MV-4-11 (cell line): ENCODE results near the gene OVCH1.
"Not testable (repeated sequence)": the region's sequence is repeated elsewhere in the genome, so short reads cannot be mapped to it uniquely, and the experiment has no call there.

Experiments
- DNase-seq: peaks from one replicate; lab custom pipeline; 2025; lab: John Stamatoyannopoulos, UW

OVCH1 gene

DNA sequence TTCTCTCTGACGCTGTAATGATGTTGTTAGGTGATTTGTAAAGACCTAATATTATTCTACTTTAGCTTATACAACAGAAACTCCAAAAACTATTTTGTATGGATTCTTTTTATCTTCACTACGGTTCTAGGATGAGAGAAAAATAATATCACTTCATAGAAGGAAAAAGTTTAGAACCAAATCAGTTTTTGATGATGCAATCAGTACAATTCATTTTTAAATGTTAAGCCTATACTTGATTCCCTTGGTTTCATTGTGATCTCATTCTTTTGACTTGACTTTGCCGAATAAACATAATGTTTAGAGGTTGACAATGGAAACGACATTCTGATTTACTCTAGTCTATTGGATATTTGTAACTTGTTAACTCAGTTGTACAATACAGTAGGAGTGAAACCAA lies 91.9 kb downstream of the OVCH1 start:
- no peak for DNase-seq

DNA sequence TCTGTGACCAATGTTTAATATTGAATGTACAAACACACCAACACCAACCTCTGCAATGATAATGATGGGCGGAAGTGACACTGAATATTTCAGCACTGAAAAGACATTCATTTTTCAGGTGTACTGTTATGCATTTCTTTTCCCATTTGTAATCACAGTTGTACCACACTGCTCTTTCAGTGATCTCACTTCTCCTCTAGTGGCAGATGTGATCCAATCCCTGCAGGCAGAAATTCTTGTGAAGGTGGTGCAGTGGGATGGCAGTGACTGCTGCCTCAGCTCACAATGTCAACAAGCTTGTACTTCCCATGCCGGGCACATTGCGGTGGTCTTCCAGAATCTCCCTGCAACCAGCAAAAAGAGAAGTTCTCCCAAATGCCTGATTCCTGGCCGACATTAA lies 93.5 kb downstream of the OVCH1 start:
- DNase-seq = no peak

DNA sequence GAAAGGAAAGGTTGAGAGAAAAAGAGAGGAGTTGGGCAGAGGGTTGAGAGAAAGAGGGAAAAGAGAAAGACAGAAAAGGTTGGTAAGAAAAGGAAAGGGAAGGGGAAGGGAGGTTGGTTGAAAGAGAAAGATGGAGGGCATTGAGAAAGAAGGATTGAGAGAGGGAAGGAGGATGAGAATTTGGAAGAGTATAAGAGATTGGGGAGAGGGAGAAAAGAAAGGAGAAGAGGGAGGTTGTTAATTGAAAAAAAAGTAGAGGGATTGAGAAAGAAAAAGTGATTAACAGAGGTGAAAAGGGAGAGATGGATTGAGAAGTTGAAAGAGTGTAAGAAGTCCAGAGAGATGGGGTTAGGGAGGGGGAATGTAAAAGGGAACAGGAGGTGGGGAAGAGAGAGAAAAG lies 95.0 kb downstream of the OVCH1 start:
- no peak for DNase-seq

DNA sequence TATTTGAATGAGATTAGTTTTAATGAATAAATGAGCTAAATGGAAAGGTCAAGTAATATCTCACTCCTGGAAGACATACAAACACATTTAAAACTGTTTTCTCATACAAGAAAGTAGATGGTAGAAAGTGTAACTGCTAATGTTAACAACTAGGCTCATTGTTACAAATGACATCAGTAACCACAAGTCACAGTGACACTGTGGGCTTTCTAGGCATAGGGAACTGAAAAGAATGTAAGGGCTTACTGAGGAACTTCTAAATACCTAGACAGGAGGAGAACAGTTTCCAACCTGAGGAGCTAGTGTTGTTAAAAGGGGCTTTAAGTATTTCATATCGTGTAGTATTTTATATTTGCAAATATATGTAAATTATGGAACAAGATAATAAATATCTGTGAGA lies 99.0 kb downstream of the OVCH1 start:
- DNase-seq = peak; percentile 67

DNA sequence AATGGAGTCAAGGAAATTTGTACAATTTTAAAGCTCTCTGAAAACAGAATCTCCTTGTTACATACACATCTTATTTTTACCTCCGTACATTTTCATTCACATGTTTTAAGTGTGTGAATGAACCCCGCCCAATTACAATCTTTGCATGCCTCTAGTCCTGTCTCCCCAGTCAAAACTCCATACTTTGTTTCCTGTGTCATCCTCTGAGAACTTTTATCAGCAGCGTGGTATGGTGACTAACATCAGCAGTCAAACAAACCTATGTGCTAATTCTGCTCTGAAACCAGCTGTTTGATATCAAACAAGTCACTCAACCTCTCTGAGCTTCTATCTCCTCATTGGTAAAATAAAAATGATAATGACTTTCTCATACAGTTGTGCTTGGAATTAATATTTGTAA lies 100.7 kb downstream of the OVCH1 start:
- no peak for DNase-seq

DNA sequence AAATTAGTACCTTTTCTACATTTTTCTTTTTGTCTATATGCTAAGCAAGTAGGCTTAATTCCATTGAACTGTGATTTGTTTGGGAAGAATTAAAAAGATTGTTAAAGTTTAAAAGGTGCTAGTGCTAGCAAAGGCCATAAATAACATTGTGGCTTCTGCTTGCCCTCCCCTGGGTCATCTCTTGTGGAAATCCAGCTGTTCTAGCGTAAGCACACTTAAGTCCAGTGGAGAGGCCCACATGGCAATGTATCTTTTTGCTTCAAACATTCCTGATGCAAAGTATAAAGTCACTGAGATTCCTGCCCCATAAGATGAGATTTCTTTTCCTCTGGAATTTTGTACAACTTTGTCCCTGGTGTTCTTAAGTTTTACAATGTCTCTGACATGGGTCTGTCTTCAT lies 102.1 kb downstream of the OVCH1 start:
- no peak for DNase-seq

DNA sequence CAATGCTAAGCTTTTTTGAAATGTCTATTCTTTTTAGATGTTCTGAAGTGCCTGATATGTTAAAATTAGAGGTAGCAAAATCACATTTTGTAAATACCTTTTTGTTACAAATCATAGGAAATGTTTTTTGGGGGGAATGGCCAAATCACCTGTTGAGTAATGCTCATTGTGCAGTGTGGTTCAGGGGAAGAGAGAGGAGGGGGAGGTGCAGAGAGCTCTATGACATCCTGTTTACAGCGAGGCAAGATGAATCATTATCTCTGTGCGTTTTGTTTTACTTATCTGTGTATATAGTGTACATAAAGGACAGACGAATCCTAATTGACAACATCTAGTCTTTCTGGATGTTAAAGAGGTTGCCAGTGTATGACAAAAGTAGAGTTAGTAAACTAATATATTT lies 107.1 kb downstream of the OVCH1 start:
- not testable (repeated sequence) for DNase-seq

DNA sequence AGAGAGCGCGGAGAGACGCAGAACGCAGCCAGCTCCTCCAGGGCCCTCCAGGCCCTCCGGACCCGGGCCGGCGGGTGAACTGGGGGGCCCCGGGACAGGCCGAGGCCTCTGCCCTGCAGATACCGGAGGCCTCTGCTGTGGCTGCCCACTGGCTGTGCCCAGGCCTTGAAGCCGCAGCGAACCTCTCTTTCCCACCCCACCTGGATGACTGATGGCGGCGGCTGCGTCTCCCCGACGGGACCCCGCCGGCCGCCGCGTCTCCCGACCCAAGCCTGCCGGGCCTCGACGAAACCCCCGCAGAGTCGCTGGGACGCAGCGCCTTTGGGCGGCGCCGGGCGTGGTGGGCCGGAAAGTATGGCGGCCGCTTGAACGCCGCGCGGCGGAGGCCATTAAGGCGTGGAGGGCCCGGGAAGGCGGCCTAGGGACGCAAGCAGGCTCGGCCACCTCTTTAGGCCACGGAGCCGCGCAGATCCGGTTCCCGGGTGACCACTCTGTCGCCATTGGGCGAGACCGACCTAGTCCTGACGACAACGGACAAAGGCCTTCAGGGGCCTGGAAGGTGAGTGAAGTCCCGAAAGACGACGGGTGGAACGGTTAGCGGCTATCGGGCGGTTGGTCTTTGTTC lies 108.1 kb downstream of the OVCH1 start:
- DNase-seq = no peak

DNA sequence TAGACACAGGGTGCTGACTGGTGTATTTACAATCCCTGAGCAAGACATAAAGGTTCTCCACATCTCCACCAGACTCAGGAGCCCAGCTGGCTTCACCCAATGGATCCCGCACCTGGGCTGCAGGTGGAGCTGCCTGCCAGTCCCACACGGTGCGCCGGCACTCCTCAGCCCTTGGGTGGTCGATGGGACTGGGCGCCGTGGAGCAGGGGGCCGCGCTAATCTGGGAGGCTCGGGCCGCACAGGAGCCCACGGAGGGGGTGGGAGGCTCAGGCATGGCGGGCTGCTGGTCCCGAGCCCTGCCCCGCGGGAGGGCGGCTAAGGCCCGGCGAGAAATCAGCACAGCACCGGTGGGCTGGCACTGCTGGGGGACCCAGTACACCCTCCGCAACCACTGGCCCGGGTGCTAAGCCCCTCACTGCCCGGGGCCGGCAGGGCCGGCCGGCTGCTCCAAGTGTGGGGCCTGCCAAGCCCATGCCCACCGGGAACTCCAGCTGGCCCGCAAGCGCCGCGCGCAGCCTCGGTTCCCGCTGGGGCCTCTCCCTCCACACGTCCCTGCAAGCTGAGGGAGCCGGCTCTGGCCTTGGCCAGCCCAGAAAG lies 111.3 kb downstream of the OVCH1 start:
- not testable (repeated sequence) for DNase-seq

DNA sequence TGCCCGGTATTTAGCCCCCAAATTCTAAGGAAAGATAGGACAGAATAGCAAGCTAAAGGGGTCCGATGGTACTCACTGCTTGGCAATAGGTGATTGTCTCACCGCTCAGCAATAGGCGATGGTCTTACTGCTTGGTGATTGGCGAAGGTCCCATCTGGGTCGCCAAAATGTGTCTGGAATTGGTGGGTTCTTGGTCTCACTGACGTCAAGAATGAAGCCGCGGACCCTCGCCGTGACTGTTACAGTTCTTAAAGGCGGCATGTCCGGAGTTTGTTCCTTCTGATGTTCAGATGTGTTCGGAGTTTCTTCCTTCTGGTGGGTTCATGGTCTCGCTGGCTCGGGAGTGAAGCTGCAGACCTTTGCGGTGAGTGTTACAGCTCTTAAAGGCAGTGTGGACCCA lies 112.3 kb downstream of the OVCH1 start:
- not testable (repeated sequence) for DNase-seq

DNA sequence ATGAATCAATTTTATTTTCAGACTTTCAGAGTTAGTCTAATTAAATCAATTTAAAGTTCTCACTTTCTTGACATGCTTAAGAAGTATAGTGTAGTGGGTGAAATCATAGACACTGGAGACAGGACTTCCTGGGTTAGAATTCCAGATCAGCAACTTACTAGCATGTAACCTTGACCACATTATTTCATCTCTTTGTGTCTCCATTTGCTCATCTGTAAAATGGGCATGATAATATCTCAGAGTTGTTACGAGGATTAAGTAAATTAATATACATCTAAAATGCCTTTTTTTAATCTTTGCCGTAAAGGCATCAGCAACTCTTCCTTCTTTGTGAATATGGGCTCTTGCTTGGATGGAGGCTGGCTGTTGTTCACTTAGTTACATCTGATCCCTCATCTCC lies 115.2 kb downstream of the OVCH1 start:
- no peak for DNase-seq

DNA sequence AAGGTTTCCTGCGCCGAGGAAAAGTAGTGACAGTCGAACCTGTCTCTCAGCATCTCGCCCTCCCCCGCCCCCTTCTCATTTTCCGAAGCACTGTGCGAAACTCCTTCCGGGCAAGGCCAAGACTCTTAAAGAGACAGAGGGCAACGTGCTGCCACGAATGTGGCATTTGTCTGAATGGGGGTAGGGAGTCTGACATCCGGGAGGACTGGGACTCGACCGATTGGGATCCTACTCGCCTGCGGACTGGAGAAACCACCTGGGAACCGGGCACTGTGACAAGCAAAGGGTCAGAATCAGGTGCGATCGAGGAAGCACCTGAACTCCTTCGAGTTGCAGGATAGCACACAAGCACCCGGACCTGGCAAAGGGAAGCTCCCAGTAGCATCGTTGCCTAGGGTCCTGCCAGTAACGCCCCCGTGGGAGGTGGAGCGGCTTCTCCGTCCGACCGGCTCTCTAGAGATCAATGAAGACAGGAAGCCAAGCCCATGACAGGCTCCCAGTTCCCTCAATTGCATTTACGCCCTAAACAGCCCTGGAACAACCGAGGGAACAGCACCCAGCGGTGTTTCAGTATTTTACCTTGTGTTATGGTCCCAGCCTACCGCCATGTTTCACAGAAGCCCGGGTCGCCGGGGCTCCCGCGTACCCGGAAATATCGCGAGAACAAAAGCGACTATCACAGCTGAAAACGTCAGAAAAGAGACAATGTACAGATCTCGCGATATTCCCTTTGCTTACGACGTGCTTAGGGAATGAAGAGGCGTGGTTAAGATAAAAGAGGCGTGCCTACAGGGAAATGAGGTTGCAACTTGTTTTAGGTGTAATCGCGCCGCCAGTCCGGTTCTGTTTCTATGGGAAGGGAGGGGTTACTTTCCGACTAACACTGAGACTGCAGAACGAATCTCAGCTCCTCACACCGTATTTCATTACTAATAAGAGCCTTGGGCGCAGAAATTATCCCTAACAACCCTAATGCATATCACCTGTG lies 116.7 kb downstream of the OVCH1 start, which contains the start of gene ERGIC2:
Gene ERGIC2, minus strand, starts transcription at position 637 of the 988 bp plus-strand sequence. CDS start 9,539 bp downstream, outside the sequence.
- peak; percentile 98 for DNase-seq
